Esophagus squamous epithelium (tissue), 5 donors: ENCODE data around the gene LRRC8E. TPM values are rescaled to one million over a fixed set of nuclear protein-coding genes. Genes with fewer than 3 reads are reported as not detected.

Experiments used
- DNase-seq: peaks from one replicate; lab custom pipeline; 2025; lab: John Stamatoyannopoulos, UW
- H3K27ac ChIP-seq, 4 donors: fragments of 200-600 bp; sonication (generic); one replicate each; pipeline ENCODE4 v1.5.1; 2016 to 2019; ENCODE audit warnings: mild to moderate bottlenecking in 1 of 4
- H3K27me3 ChIP-seq, 4 donors: fragments of 200-600 bp; sonication (generic); 1 replicate in 3 of 4; 2 replicates in 1 of 4; pipeline versions ENCODE4 v1.5.1 to v1.6.0; 2017 to 2021; ENCODE audit warnings: antibody characterized with exemption in 1 of 4
- H3K36me3 ChIP-seq, 3 donors: fragments of 200-600 bp; sonication (generic); one replicate each; pipeline ENCODE4 v1.5.1; 2016 to 2019
- H3K4me1 ChIP-seq, 3 donors: fragments of 200-600 bp; sonication (generic); one replicate each; pipeline ENCODE4 v1.5.1; 2017 to 2019
- H3K4me3 ChIP-seq, 4 donors: fragments of 200-600 bp; sonication (generic); 1 replicate in 3 of 4; 2 replicates in 1 of 4; pipeline ENCODE4 v1.5.1; 2016 to 2019; ENCODE audit warnings: mild to moderate bottlenecking in 2 of 4, moderate library complexity in 1 of 4
- H3K9me3 ChIP-seq, 3 donors: fragments of 200-600 bp; sonication (generic); one replicate each; pipeline ENCODE4 v1.5.1; 2016 to 2019
- CTCF ChIP-seq, 6 experiments: fragments of 450-650 bp in 4 of 6; fragments of 200-600 bp in 2 of 6; sonication (generic) in 2 of 6; IDR thresholded peaks; one replicate each; pipeline ENCODE4 v1.5.1; 2016 to 2019; ENCODE audit warnings: antibody characterized with exemption in 6 of 6, mild to moderate bottlenecking in 4 of 6, moderate library complexity in 4 of 6
- POLR2A ChIP-seq, 4 donors: fragments of 450-650 bp; IDR thresholded peaks; one replicate each; pipeline ENCODE4 v1.6.1; 2017; ENCODE audit warnings: antibody characterized with exemption in 4 of 4, mild to moderate bottlenecking in 4 of 4, moderate library complexity in 3 of 4
- WGBS, 2 donors: methylation state at CpG; one replicate each; pipeline ENCODE4 v1.1.5; 2018; 5-methylcytosine and 5-hydroxymethylcytosine counted together
- intact Hi-C: fragments of 100-400 bp; cut with DNase I; formaldehyde crosslinking; loops from one replicate; pipeline ENCODE4 v1.15.0; 2022
- total RNA-seq, 4 donors: library from RNA; depleted of rRNA; stranded (reverse); fragments of >200 nt; gene quantifications; one replicate each; pipeline ENCODE4 v1.1.0, GENCODE V29; 2016
- donor health status: DM: yes; HTN: yes; CAD: no.

The LRRC8E gene
- total RNA-seq, 4 donors from 2014 or later, result 7.6 to 17.0 (median 9.5) TPM

- peaks cover 0 to 2% (median 0%) of the 10 kb centered on the region in 4 donors for H3K27me3 ChIP-seq
- no peaks in the 10 kb centered on the region for H3K9me3 ChIP-seq
- H3K36me3 ChIP-seq, result peaks cover 30 to 67% (median 40%) of the 10 kb centered on the region in 3 donors
- 76 to 82% methylated on average over 10 to 11 of the region's 14 CpGs for WGBS, 2 donors
- H3K4me3 ChIP-seq, result no peak overlapping the region
- H3K4me1 ChIP-seq, result peaks cover 12 to 54% (median 34%) of the 10 kb centered on the region in 3 donors
- no peak for TF ChIP-seq POLR2A (IDR thresholded peaks at IDR 0.05)
- no peak for TF ChIP-seq CTCF (IDR thresholded peaks at IDR 0.05)
- no peak for DNase-seq
- intact Hi-C loops, result loop anchor here (10.0 kb wide), 1 partner anchor 53 kb away; no protein-coding TSS in a partner anchor
- H3K27ac ChIP-seq, result no peak overlapping the region
Measured at GRCh38 chr19:7908078-7908699, 19.9 kb downstream of the LRRC8E start.

- DNase-seq, result no peak
- Histone ChIP-seq H3K27ac (no peak overlapping the region), H3K4me3 (no peak overlapping the region), H3K4me1 (peaks cover 12 to 53% (median 34%) of the 10 kb centered on the region in 3 donors), H3K27me3 (peaks cover 0 to 9% (median 0%) of the 10 kb centered on the region in 4 donors), H3K36me3 (peaks cover 30 to 73% (median 40%) of the 10 kb centered on the region in 3 donors), H3K9me3 (no peaks in the 10 kb centered on the region)
- TF ChIP-seq POLR2A (IDR thresholded peaks at IDR 0.05) (no peak), CTCF (IDR thresholded peaks at IDR 0.05) (no peak)
- 47 to 75% methylated on average over 2 of the region's 19 CpGs for WGBS, 2 donors
- intact Hi-C loops, result loop anchor here (10.0 kb wide), 1 partner anchor 54 kb away; no protein-coding TSS in a partner anchor
Measured at GRCh38 chr19:7908742-7909461, 20.6 kb downstream of the LRRC8E start.

- Histone ChIP-seq H3K9me3 (no peaks in the 10 kb centered on the region), H3K27me3 (peaks cover 0 to 16% (median 2%) of the 10 kb centered on the region in 4 donors), H3K27ac (no peak overlapping the region), H3K4me3 (no peak overlapping the region), H3K4me1 (peaks cover 9 to 49% (median 32%) of the 10 kb centered on the region in 3 donors), H3K36me3 (peaks cover 30 to 73% (median 40%) of the 10 kb centered on the region in 3 donors)
- intact Hi-C loops, result loop anchor here (10.0 kb wide), 1 partner anchor 55 kb away; no protein-coding TSS in a partner anchor
- no CpG with 5 or more reads among the region's 21 CpGs for WGBS, 2 donors
- TF ChIP-seq CTCF (IDR thresholded peaks at IDR 0.05) (no peak), POLR2A (IDR thresholded peaks at IDR 0.05) (no peak)
- DNase-seq, result no peak
Measured at GRCh38 chr19:7909471-7910067, 21.3 kb downstream of the LRRC8E start.

GRCh38 chr19:7910321-7911161 is 22.2 kb downstream of the LRRC8E start:
- no peak overlapping the region for H3K4me3 ChIP-seq
- H3K27me3 ChIP-seq, result peaks cover under 1 to 26% (median 9%) of the 10 kb centered on the region in 4 donors
- peaks cover 30 to 71% (median 40%) of the 10 kb centered on the region in 3 donors for H3K36me3 ChIP-seq
- no peak for TF ChIP-seq CTCF (IDR thresholded peaks at IDR 0.05)
- no peak for TF ChIP-seq POLR2A (IDR thresholded peaks at IDR 0.05)
- WGBS, 2 donors, result 92 to 97% methylated on average over 14 to 15 of the region's 54 CpGs
- no peaks in the 10 kb centered on the region for H3K9me3 ChIP-seq
- no peak for DNase-seq
- H3K27ac ChIP-seq, result no peak overlapping the region
- H3K4me1 ChIP-seq, result peaks cover under 1 to 42% (median 23%) of the 10 kb centered on the region in 3 donors
- intact Hi-C loops, result no loop called here
